ENCODE results near the gene GCLC. TPM values are rescaled to one million over a fixed set of nuclear protein-coding genes. Genes with fewer than 3 reads are reported as not detected.
A peak's percentile ranks its signal among the peaks of the same experiment; 100 is the strongest.
"Not testable (repeated sequence)": the region's sequence is repeated elsewhere in the genome, so short reads cannot be mapped to it uniquely, and the experiment has no call there.

The GCLC gene
- 33.0 TPM for total RNA-seq
- long read RNA-seq, transcript GCLC-215 (16 exons, 3,785 nt): major isoform, 25 of 37 reads
- long read RNA-seq, partial matches to known transcripts: 6 of 37 reads
- long read RNA-seq, other reads (novel, unspliced or antisense): 5 of 37 reads

DNA sequence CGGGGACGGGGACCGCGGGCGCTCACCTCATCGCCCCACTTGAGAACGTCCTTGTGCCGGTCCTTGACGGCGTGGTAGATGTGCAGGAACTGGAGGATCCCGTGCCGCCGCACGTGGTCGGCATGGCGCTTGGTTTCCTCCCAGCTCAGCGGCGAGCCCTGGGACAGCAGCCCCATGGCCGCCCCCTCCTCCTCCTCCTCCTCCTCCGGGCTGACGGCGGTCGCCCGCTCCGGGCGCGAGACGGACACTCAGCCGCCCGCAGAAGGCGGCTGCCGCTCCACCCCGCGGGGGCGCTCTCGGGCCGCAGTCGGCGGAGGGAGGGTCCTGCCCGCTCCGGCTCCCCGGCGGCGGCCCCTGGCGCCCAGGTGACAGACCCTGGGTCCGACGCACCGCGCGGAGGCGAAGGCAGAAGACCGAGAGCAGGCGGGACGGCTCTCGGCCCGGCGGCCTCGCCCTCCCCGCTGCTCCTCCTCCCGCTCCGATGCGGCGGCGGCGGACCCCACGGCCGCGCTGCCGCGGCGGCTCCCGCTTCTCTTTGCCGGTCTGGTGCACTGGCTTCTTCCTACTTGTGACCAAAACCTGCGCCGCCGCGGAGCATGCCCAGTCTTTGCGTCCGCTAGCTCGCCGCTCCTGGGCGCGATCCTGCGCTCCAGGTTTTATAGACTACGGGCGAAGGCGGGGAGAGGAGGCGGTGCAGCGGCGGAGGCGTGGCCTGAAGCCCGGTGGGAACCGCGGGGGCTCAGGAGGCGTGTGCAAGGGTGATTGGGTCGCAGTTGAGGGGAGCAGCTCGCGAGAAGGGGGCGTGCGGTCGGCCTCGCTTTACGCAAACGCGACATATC lies at the start of gene GCLC:
Gene GCLC, minus strand, starts transcription at position 632 of the 839 bp plus-strand sequence. Its CDS starts 456 bp downstream, at position 176.
- intact Hi-C loops (cut with DNase I): loop anchor here (5.0 to 10.0 kb wide), 6 partner anchors 52 to 550 kb away; partner anchors contain the start of genes GSTA4 and LRRC1
- peak; percentile 96 for DNase-seq (ENCODE audit: low spot score)

DNA sequence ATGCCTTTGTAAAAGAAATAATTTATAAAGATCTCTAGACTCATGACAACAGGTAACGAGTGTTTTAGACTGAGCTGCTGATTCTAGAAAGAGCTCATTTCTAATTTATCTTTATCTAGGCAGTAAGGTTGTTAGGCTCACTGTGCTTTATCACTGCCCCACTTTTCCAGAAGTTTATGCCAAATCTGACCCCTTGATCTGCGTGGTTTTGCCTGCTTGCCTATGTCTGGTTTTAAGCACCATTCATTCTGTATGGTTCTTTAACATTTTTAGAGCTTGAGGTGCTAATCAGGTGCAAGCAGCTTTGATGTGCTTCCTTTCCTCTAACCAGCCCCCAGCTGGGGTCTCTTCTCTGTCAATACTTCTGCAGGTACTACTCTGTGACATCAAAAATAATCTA lies 49.7 kb upstream of the GCLC start:
- intact Hi-C loops (cut with DNase I): no loop called here
- no peak for DNase-seq (ENCODE audit: low spot score)

DNA sequence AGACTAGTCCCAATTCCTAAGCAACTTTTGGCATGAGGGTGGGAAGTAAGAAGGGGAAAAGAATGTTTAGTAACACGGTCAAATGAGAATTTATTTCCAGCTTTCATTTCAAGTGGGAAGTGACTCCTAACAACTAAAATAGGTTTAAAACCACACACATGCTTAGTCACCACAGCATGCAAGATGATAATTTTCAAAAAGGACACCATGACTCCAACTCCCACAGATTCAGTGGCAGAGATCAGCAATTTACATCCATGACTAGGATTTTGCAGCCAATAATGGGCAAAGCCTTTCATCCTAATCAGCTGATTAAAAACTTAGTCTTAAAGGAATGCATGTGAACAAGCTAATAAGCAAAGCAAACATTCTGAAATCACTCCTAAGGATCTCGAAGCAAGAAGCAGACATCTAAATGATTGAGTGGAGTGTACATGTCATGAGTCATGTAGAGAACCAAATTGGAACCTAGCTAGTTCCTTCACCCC lies 48.1 kb upstream of the GCLC start:
- no peak for DNase-seq (ENCODE audit: low spot score)
- intact Hi-C loops (cut with DNase I): no loop called here

DNA sequence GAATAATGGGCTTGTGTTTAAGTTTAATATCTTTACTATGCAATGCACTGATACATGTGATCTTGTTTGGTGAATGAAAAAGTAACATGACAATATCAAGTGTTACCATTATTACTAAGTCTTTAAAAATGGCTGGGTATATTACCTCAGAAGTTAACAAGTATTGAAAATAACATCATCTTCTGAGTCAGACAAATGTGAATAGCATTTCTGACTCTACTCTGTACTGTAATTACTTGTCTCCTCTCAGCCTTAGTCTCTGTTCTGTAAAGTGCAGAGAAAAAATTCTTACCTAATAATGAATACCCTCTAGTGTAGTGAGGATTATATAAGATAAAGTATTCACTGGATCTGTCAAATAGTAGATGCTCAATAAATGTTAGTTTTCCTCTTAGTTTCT lies 47.0 kb upstream of the GCLC start:
- intact Hi-C loops (cut with DNase I): no loop called here
- no peak for DNase-seq (ENCODE audit: low spot score)

DNA sequence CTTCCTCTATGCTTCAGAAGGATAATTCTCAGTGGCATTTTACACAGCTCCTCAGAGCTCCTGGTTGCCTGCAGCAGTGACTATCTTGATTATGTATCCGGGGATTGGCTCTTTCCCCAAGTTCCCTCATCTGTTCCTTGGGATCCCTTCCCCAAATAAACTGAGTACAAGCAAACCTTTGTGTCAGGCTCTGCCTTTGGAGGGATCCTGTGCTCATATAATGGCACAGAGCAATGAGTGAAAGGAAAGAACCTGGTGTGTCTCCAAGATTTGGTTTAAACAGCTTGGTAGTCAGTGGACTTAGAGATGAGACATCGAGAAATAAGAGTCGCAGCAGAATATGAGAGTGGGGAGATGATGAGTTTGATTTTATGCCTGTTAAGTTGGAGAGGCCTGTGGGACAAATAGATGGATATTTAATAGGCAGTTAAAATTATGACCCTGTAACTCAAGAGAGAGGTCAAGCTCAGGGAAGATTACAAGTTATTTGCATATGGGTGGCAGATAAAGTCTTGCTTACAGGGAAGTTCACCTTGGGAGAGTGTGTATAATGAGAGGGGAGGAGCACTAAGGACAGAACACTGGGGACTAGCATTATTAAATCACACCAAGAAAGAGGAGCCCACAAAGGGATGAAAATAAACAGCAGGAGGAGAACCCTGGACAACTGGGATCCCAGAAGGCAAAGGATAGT lies 44.1 kb upstream of the GCLC start:
- intact Hi-C loops (cut with DNase I): no loop called here
- no peak for DNase-seq (ENCODE audit: low spot score)

DNA sequence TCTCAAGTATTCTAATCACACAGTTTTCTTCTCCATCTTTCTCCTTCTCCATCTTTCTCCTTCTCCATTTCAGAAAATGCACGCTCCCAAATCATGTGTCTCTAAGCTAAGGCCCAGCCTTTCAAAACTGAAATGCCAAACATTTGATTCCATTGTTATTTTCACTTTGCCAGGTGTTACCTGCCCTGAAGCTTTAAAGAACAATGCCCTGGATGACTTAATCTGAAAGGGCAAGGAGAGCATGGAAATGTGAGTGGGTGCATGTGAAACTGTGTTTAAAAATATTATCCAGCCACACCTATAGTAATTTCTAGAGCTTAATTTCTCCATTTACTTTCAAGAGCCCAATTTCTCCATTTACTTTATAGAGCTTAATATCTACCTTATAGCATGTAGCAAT lies 42.4 kb upstream of the GCLC start:
- intact Hi-C loops (cut with DNase I): no loop called here
- DNase-seq (ENCODE audit: low spot score): no peak

DNA sequence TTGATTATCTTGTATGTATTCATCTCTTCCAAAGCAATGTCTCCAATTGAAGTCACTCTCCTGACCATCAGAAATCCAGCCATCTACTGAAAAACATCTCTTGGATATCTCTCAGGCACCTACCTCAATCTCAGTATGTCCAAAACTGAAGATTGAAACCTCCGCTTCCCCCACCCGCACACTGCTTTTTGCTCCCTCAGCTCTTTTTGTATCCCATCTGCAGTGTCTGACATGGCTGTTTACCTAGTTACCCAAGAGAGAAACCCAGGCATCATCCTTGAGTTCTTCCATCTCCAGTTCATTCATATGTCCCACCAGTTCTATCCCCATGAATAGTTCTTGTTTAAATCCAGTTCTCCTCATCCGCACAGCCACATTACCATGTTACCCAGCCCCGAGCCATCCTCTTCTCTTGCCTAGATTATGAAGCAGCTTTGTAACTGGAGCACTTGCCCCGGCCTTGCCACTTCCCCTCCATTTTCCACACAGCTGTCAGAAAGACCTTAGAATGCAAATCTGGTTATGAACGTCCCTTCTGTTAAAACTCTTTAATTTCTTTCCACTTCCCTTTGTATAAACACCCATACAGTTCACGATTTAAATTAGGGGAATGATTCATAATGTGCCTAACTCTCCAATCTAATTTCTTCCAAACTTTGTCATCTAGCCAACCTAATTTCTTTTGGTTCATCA lies 40.5 kb upstream of the GCLC start:
- intact Hi-C loops (cut with DNase I): no loop called here
- DNase-seq (ENCODE audit: low spot score): no peak

DNA sequence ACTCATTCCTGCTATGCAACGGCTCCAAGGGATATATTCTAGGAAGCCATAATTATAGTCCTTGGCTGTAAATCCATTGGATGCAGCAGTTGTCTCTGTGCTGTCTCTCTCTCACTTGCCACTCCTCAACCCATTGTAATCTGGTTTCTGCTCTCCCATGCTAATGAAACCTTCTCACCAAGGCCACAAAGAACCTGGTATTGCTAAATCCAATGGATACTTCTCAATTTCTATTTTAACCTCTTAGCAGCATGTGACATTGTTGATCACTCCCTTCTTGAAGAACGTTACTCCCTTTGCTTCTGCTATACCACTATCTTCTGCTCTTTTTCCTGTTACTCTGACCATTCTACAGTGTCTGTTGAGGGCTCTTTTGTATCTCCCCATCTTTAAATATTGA lies 39.8 kb upstream of the GCLC start:
- intact Hi-C loops (cut with DNase I): no loop called here
- DNase-seq (ENCODE audit: low spot score): no peak

DNA sequence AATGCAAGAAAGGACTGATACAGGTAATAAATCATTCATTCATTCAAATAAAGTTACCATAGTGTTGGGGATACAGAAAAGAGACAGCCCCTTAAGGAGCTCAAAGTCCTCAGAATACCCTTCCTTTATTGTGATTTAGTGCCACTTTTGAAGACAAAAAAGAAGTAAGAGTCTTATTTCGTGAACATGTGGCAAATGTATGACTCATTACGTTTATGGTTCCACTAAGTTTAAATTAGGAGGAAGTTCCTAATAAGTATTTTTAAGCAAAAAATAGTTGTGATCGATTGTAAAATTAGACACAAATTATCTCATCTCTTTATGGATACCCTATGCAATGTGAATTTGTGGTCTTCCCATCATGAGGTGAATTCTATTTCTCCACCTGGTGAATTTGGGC lies 38.5 kb upstream of the GCLC start:
- intact Hi-C loops (cut with DNase I): no loop called here

DNA sequence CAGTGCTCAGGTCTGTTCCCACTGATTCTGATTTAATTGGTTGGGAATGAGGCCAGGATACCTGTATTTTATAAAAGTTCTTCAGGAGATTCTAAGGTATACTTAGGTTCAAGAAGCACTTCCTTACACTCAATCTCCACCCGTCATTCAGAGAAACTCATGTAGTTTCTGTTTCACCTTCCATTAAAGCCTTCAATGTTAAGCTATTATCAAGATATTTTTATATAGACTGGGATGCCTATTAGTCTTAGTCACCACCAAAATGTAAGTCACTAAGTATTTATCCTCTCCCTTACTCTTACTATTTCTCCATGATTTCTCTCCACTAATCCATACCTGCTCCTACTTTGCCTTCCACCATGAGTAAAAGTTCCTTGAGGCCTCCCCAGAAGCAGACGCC lies 38.1 kb upstream of the GCLC start:
- no peak for DNase-seq (ENCODE audit: low spot score)
- intact Hi-C loops (cut with DNase I): no loop called here

More for the DNA sequence above, 38.5 kb upstream of the GCLC start:
- DNase-seq (ENCODE audit: low spot score): no peak

DNA sequence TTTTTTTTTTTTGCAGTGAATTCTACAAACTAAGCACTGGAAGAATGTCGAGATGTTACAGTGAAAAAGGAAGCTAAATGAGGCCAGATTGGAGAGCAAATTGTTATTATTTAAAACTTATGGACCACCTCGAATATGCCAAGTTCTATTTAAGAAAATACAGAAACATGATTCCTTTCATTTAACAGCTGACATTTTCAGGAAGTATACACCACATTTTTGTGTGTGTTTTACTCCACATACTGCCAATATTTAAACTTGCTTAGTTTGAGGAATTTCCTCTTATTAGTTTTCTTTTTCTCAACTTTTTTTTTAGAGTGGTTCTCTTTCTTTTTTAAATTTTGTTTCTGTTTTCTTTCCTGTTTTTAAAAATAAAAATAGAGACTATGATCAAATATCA lies 37.0 kb upstream of the GCLC start:
- intact Hi-C loops (cut with DNase I): no loop called here
- no peak for DNase-seq (ENCODE audit: low spot score)

DNA sequence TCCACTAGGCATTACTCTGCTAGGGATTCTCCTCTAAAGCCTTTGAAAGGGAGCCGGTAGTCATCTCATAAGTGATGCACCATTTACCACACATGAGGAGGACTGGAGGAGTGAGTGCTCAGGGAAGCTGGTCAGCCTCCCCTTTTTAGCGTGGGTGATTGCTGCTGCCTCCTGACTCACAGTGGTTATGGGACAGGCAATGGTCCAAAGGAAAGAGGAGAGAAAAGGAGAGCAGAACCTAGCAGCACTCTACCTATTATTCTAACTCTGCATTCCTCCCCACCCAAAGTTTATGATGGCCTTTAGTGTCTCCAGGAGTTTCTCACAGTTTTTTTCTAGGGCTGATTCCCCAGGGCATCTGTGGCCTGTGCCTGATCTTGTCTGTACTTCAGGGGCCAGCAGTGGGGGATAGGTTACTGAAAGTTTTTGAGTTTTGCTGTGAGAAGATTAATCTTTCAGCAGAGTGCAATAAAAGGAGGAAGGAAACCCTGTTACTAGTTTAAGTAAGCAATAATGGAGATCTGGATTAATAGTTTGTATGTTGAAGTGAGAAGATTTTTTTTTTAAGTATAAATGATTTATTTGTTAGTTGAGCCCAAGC lies 36.4 kb upstream of the GCLC start:
- intact Hi-C loops (cut with DNase I): no loop called here
- DNase-seq (ENCODE audit: low spot score): no peak

DNA sequence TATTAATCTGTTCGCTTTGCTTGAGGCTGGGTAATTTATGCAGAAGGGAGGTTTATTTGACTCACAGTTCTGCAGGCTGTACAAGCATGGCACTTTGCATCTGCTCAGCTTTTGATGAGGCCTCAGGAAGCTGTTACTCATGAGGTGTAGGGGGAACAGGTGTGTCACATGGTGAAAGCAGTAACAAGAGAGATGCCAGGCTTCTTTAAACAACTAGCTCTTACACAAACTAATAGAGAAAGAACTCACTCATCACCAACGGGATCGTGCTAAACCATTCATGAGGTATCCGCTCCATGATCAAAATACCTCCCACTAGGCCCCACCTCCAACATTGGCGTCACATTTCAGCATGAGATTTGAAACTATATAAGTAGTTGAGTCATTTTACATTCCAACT lies 34.4 kb upstream of the GCLC start:
- DNase-seq (ENCODE audit: low spot score): no peak
- intact Hi-C loops (cut with DNase I): no loop called here

DNA sequence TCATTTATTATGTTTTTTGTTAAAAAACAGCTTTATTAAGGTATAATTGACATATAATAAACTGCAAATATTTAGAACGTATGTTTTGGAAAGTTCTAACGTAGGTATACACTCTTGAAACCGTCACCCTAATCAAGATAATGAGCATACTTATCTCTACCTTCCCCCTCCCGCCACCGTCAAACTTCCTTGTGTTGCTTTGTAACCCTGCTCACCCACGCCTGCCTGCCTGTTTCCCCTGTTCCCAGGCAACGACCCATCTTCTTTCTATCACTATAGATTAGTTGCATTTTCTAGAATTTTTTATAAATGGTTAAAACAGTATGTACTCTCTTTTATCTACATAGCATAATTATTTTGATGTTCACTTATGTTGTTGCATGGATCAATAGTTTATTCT lies 33.5 kb upstream of the GCLC start:
- DNase-seq (ENCODE audit: low spot score): no peak
- intact Hi-C loops (cut with DNase I): no loop called here

DNA sequence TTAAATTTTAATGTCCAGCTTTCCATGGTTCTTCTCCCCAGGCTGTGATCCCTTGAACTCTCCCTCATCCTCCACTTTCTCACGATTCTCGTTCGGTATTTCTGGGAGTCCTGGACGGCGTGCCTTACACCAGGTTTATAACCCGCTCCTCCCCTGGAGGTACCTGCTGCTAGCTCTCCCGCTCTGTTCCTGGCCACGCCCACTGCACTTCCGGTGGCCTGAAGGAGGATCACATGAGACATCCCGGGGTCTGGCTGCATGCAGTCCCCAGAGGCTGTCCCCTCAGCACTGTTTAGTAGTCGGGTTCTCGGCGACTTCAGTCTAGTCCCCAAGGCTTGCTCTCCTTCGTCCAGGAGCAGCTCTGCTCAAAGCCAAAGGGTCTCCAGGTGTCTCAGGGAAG lies 28.4 kb upstream of the GCLC start:
- DNase-seq (ENCODE audit: low spot score): no peak
- intact Hi-C loops (cut with DNase I): no loop called here

DNA sequence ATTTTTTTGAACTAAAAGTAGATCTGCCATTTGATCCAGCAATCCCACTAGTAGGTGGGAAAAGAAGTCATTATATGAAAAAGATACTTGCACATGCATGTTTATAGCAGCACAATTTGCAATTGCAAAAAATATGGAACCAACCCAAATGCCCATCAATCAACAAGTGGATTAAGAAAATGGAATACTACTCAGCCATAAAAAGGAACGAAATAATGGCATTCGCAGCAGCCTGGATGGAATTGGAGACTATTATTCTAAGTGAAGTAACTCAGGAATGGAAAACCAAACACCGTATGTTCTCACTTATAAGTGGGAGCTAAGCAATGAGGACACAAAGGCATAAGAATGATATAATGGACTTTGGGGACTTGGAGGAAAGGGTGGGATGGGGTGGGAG lies 27.5 kb upstream of the GCLC start:
- DNase-seq (ENCODE audit: low spot score); intact Hi-C loops (cut with DNase I): not testable (repeated sequence)

DNA sequence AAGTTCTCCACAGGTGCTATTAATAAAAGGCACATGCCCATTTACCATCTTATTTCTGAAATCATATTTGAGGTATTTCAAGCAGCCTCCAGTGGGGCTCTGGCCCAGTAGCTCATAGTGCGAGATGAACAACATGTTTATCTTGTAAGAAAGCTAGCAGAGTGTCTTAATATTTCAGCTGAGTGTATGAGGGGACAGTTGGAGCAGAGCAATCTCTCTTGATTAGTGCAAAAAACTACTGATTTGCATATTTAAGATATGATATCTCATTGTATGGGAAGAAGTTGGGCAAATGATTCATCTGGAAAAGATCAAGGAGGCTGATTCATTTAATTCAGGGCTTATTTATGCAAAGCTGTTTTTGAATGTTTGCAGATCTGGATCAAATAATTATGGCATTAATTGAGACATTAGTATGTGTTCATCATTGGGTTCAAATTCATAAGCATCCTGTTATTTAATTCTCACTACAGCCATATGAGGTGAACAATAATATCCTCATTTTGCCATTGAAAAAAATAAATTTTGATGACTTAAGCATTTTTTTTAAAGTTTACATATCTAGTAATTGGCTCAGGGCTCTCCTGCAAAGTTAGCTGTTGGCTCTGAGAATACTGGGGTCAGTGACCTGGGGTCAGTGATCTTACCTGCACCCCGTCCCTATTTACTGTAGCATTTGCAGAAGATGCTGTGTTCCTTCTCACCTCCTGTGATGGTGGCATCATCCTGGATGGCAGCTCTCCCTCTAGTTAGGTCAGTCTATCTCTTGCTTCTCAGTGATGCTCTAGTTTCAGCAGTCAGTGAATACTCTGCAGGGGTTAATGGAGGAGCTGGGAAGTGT lies 24.1 kb upstream of the GCLC start:
- DNase-seq (ENCODE audit: low spot score): no peak
- intact Hi-C loops (cut with DNase I): no loop called here

DNA sequence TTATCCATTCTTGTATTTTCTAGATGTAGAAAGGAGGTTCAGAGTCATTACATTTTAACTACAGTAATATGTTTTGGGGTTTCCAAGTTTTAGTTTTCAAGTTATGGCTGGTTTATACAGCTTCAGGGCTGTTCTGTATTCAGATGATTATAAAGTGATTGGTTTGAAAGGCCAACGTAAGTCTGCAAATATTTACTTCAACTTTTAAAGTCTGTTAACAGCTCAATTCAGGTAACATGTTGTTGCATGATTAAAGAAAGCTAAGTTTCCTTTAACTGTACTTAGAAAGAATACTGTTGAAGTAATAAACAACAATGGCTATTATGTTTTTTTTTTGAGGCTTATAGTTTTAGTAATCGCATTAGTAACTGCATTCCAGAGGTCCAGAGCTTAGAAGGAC lies 22.8 kb upstream of the GCLC start:
- no peak for DNase-seq (ENCODE audit: low spot score)
- intact Hi-C loops (cut with DNase I): no loop called here

DNA sequence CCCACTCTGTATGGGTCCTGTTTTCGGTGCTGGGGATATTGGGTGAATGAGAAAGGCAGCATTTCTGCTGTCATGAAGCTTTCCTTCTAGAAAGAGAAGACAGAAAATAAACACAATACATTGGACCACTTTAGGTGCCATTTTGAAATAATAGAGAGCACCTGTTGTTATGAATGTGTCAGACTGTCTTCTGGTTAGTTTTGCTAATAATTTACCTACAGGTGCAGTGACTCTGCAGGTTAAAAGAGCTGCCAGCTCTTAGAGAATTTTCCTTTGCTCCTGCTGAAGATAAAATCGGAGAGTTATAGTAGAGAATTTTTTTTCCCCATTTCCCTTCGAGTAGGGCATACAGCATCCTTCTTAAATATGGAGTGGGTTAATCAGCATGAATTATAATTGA lies 21.9 kb upstream of the GCLC start:
- no peak for DNase-seq (ENCODE audit: low spot score)
- intact Hi-C loops (cut with DNase I): no loop called here
